HepG2 (cell line): ENCODE data around the gene ATP2B3. TPM values are rescaled to one million over a fixed set of nuclear protein-coding genes. Genes with fewer than 3 reads are reported as not detected.

ENCODE experiments used
- ATAC-seq: fragments of 200-7000 bp; cut with Tn5 transposase; 3 replicates; pipeline ENCODE4 v1.9.1; 2020; ENCODE audit warnings: mild to moderate bottlenecking, moderate library complexity
- BruUV-seq: library from RNA; stranded (reverse); fragments of 400-500 nt; replicated peaks from 2 replicates; lab custom pipeline; 2021; lab: Mats Ljungman, UMichigan
- CTCF ChIA-PET: fragments of 300-600 bp; formaldehyde crosslinking; extraction: SDS; loops from one replicate; lab custom pipeline; 2021; ENCODE audit warnings: low total read pairs, inconsistent platforms, low intra/inter-chr PET ratio; lab: Yijun Ruan, JAX
- POLR2A ChIA-PET: fragments of 350-600 bp; sonication (Branson Sonifier 250); formaldehyde crosslinking; loops from one replicate; lab custom pipeline; 2020; ENCODE audit warnings: antibody characterized with exemption, inconsistent platforms; lab: Yijun Ruan, JAX
- DNase-seq: peaks from one replicate; pipeline ENCODE4 v3.0.0-alpha.2; 2015; ENCODE audit warnings: low spot score
- FAIRE-seq: peaks from 3 replicates; lab custom pipeline; 2011; peaks lifted over from hg19 to GRCh38; lab: Jason Lieb, UNC
- H2AFZ ChIP-seq: one replicate; pipeline ENCODE4 v1.6.1; 2011; ENCODE audit warnings: low read length, inconsistent platforms
- H3K27ac ChIP-seq: fragments of 300-600 bp; 3 replicates; pipeline ENCODE4 v1.8.0; 2011; ENCODE audit warnings: mixed run types, mild to moderate bottlenecking, mixed read lengths, low read length, inconsistent platforms; ENCODE audit not compliant: insufficient read depth; ENCODE audit errors: extremely low read length
- H3K27me3 ChIP-seq, 2 experiments: fragments of 200-600 bp in 1 of 2; 2 replicates in 1 of 2; 3 replicates in 1 of 2; pipeline versions ENCODE4 v1.6.0 to v1.8.0; 2011; ENCODE audit warnings: low read length in 2 of 2, mild to moderate bottlenecking in 2 of 2, moderate library complexity in 2 of 2, inconsistent platforms in 1 of 2; ENCODE audit not compliant: insufficient read depth in 2 of 2, control insufficient read depth in 1 of 2
- H3K36me3 ChIP-seq, 2 experiments: fragments of 200-600 bp in 1 of 2; replicated peaks in 1 of 2; 2 replicates in 1 of 2; 3 replicates in 1 of 2; pipeline versions ENCODE4 v1.5.1 to v1.8.0; 2011; ENCODE audit warnings: low read length in 2 of 2, inconsistent platforms in 1 of 2; ENCODE audit not compliant: insufficient read depth in 2 of 2, control insufficient read depth in 1 of 2
- H3K4me1 ChIP-seq: 2 replicates; pipeline ENCODE4 v1.5.1; 2012; ENCODE audit warnings: low read length, inconsistent platforms; ENCODE audit not compliant: insufficient read depth
- H3K4me2 ChIP-seq: 2 replicates; pipeline ENCODE4 v1.6.0; 2011; ENCODE audit warnings: low read depth, low read length, inconsistent platforms
- H3K4me3 ChIP-seq, 3 experiments: fragments of 200-600 bp in 1 of 3; sonication (generic), shearing (Covaris generic) in 1 of 3; replicated peaks in 1 of 3; 2 replicates each; pipeline ENCODE4 v1.5.1; 2011 to 2016; ENCODE audit warnings: low read length in 3 of 3, inconsistent platforms in 2 of 3, low read depth in 2 of 3, mild to moderate bottlenecking in 2 of 3, control low read depth in 1 of 3, mixed read lengths in 1 of 3; ENCODE audit not compliant: insufficient read depth in 1 of 3
- H3K79me2 ChIP-seq: one replicate; pipeline ENCODE4 v1.6.1; 2011; ENCODE audit warnings: low read length, inconsistent platforms; ENCODE audit not compliant: insufficient read depth
- H3K9ac ChIP-seq: 2 replicates; pipeline ENCODE4 v1.6.0; 2011; ENCODE audit warnings: mild to moderate bottlenecking, low read depth, low read length, inconsistent platforms; ENCODE audit not compliant: insufficient read depth
- H3K9me3 ChIP-seq: 2 replicates; pipeline ENCODE4 v1.5.1; 2012; ENCODE audit warnings: mild to moderate bottlenecking, low read length
- H4K20me1 ChIP-seq: 2 replicates; pipeline ENCODE4 v1.6.0; 2011; ENCODE audit warnings: inconsistent platforms, mild to moderate bottlenecking, low read length, moderate library complexity; ENCODE audit not compliant: insufficient read depth
- ATF5 ChIP-seq: sonication (generic); formaldehyde crosslinking; IDR thresholded peaks from 2 replicates; pipeline ENCODE4 v1.4.0; 2020; ENCODE audit warnings: mild to moderate bottlenecking, low read depth, missing genetic modification reagents
- CHCHD3 ChIP-seq: sonication (generic); formaldehyde crosslinking; IDR thresholded peaks from 2 replicates; pipeline ENCODE4 v1.8.0; 2022; ENCODE audit warnings: mild to moderate bottlenecking, missing genetic modification reagents, moderate library complexity
- LBX2 ChIP-seq: sonication (generic); formaldehyde crosslinking; IDR thresholded peaks from 2 replicates; pipeline ENCODE4 v1.5.0; 2020; ENCODE audit warnings: missing genetic modification reagents, mild to moderate bottlenecking, borderline replicate concordance
- MAF1 ChIP-seq: sonication (generic); formaldehyde crosslinking; IDR thresholded peaks from 2 replicates; pipeline ENCODE4 v1.5.0; 2020; ENCODE audit warnings: missing genetic modification reagents, borderline replicate concordance
- NFAT5 ChIP-seq: sonication (generic); formaldehyde crosslinking; IDR thresholded peaks from 2 replicates; pipeline ENCODE4 v1.4.0; 2020; ENCODE audit warnings: missing genetic modification reagents
- RARG ChIP-seq: sonication (generic); formaldehyde crosslinking; IDR thresholded peaks from 2 replicates; pipeline ENCODE4 v1.4.0; 2020; ENCODE audit warnings: low read depth, mild to moderate bottlenecking, missing genetic modification reagents
- SAFB2 ChIP-seq: sonication (generic); formaldehyde crosslinking; IDR thresholded peaks from 2 replicates; pipeline ENCODE4 v1.5.1; 2020; ENCODE audit warnings: missing genetic modification reagents, low read depth, mild to moderate bottlenecking, borderline replicate concordance
- UBTF ChIP-seq: sonication (generic); formaldehyde crosslinking; IDR thresholded peaks from 2 replicates; pipeline ENCODE4 v1.4.0; 2020; ENCODE audit warnings: mild to moderate bottlenecking, missing genetic modification reagents
- WIZ ChIP-seq: sonication (generic); formaldehyde crosslinking; IDR thresholded peaks from 2 replicates; pipeline ENCODE4 v1.5.1; 2020; ENCODE audit warnings: mild to moderate bottlenecking, missing genetic modification reagents
- ZNF3 ChIP-seq: IDR thresholded peaks from 2 replicates; pipeline ENCODE4 v1.7.0; 2017; ENCODE audit warnings: inconsistent platforms
- ZNF335 ChIP-seq: sonication (generic); formaldehyde crosslinking; IDR thresholded peaks from 2 replicates; pipeline ENCODE4 v1.4.0; 2020; ENCODE audit warnings: missing genetic modification reagents
- ZNF441 ChIP-seq: sonication (generic); formaldehyde crosslinking; IDR thresholded peaks from 2 replicates; pipeline ENCODE4 v1.7.0; 2021; ENCODE audit warnings: missing genetic modification reagents, borderline replicate concordance
- ZNF550 ChIP-seq: sonication (generic); formaldehyde crosslinking; IDR thresholded peaks from 2 replicates; pipeline ENCODE4 v1.4.0; 2020; ENCODE audit warnings: mild to moderate bottlenecking, missing genetic modification reagents, borderline replicate concordance
- WGBS: methylation state at CpG from one replicate; pipeline ENCODE4 v1.1.6; 2017; ENCODE audit warnings: low lambda C conversion rate; 5-methylcytosine and 5-hydroxymethylcytosine counted together
- in situ Hi-C: cut with HindIII; loops from 2 replicates; pipeline ENCODE4 v1.10.0; 2017; ENCODE audit warnings: low pct_unique_long_range_greater_than_20kb; ENCODE audit not compliant: extremely low pct_ligation_motif_present
- intact Hi-C: fragments of 100-400 bp; cut with micrococcal nuclease; formaldehyde crosslinking; loops from one replicate; pipeline ENCODE4 v1.10.0; 2022; ENCODE audit not compliant: unreplicated experiment
- polyA plus RNA-seq, 8 experiments: library from polyadenylated mRNA; depleted of rRNA in 3 of 8; stranded (reverse) in 7 of 8; unstranded in 1 of 8; fragments of >200 nt; fragmentation: Illumina TruSeq in 4 of 8; extraction: Trizol in 4 of 8; gene quantifications; 2 replicates each; pipeline versions ENCODE4 v1.2.1 to v1.2.3, GENCODE V29; 2011 to 2016; ENCODE audit warnings: low read depth in 4 of 8, missing spikeins in 1 of 8, mixed read lengths in 1 of 8; ENCODE audit not compliant: insufficient read depth in 1 of 8
- total RNA-seq, 5 experiments: library from RNA; depleted of rRNA; stranded (reverse); fragments of >200 nt; fragmentation: Illumina TruSeq; extraction: Trizol; gene quantifications; 2 replicates each; pipeline ENCODE4 v1.2.3, GENCODE V29; 2016; ENCODE audit warnings: low read depth in 1 of 5

ATP2B3 gene
- total and polyA plus RNA-seq, 2 of the 13 experiments (the other 11 are each of a cell fraction or from before 2014, with no cell fraction given): not detected

GRCh38 chrX:153495362-153495751 is 22.1 kb upstream of the ATP2B3 start:
- intact Hi-C loops: no loop called here
- no peaks in the 10 kb centered on the region for H3K79me2 ChIP-seq
- H3K4me3 ChIP-seq: peak overlapping the region; percentile 7 to 58 (median 20); a peak in 3 of 6 replicates
- WGBS: 0% methylated on average over 4 of the region's 17 CpGs
- in situ Hi-C loops: no loop called here
- H4K20me1 ChIP-seq: no peaks in the 10 kb centered on the region
- ChIA-PET POLR2A (no interaction called here), CTCF (interaction anchor here (1.4 to 2.1 kb wide), 2 partner anchors 24 to 35 kb away, joined by 6 to 10 read pairs; no protein-coding TSS in a partner anchor)
- TF ChIP-seq CHCHD3 (CRISPR knock-in tag) (no peak), ZNF3 (CRISPR knock-in tag) (no peak), ZNF441 (no peak), LBX2 (CRISPR knock-in tag) (no peak), WIZ (no peak), MAF1 (CRISPR knock-in tag) (no peak), UBTF (CRISPR knock-in tag) (no peak), RARG (CRISPR knock-in tag) (no peak), ZNF335 (CRISPR knock-in tag) (no peak), ZNF550 (CRISPR knock-in tag) (no peak), SAFB2 (CRISPR knock-in tag) (no peak), NFAT5 (no peak), ATF5 (CRISPR knock-in tag) (no peak)
- DNase-seq: no peak
- H3K4me1 ChIP-seq: peaks cover 49% of the 10 kb centered on the region
- no peak for FAIRE-seq
- H3K9me3 ChIP-seq: no peaks in the 10 kb centered on the region
- no TSS peak for BruUV-seq
- peak overlapping the region; percentile 69 for H3K4me2 ChIP-seq
- no peak overlapping the region for H3K27ac ChIP-seq
- H3K9ac ChIP-seq: no peak overlapping the region
- H3K27me3 ChIP-seq: 0 out of 5 replicates have a peak, but pooled peaks cover 1 to 6% of the 10 kb centered on the region in 2 experiments
- ATAC-seq: peak; percentile 10
- no peak overlapping the region for H2AFZ ChIP-seq
- no peaks in the 10 kb centered on the region for H3K36me3 ChIP-seq
